H9 (cell line): Measurements from ENCODE around the gene PDS5B. TPM values are rescaled to one million over a fixed set of nuclear protein-coding genes. Genes with fewer than 3 reads are reported as not detected.

ENCODE experiments used
- DNase-seq: peaks from one replicate; pipeline ENCODE4 v3.0.0-alpha.2; 2017
- H2AFZ ChIP-seq: one replicate; pipeline ENCODE4 v1.6.1; 2013; ENCODE audit warnings: mild to moderate bottlenecking, low read length, control low read depth, moderate library complexity
- H2AK5ac ChIP-seq: 2 replicates; pipeline ENCODE4 v1.6.1; 2013; ENCODE audit warnings: low read length, control low read depth, mixed read lengths; ENCODE audit not compliant: insufficient read length
- H2BK120ac ChIP-seq: one replicate; pipeline ENCODE4 v1.6.1; 2013; ENCODE audit warnings: low read depth, mild to moderate bottlenecking, low read length, control low read depth, inconsistent platforms; ENCODE audit not compliant: poor library complexity, severe bottlenecking
- H2BK12ac ChIP-seq: 2 replicates; pipeline ENCODE4 v1.6.1; 2013; ENCODE audit warnings: low read length, control low read depth, mixed read lengths, low read depth; ENCODE audit not compliant: insufficient read length
- H2BK15ac ChIP-seq: 2 replicates; pipeline ENCODE4 v1.6.1; 2013; ENCODE audit warnings: low read depth, low read length, control low read depth
- H2BK20ac ChIP-seq: one replicate; pipeline ENCODE4 v1.6.1; 2013; ENCODE audit warnings: low read depth, mild to moderate bottlenecking, low read length, control low read depth, inconsistent platforms; ENCODE audit not compliant: poor library complexity, severe bottlenecking
- H2BK5ac ChIP-seq: 2 replicates; pipeline ENCODE4 v1.6.1; 2013; ENCODE audit warnings: low read length, control low read depth, mixed read lengths; ENCODE audit not compliant: insufficient read length
- H3K14ac ChIP-seq: 2 replicates; pipeline ENCODE4 v1.6.1; 2013; ENCODE audit warnings: low read length, control low read depth; ENCODE audit not compliant: insufficient read depth
- H3K18ac ChIP-seq: 2 replicates; pipeline ENCODE4 v1.6.1; 2013; ENCODE audit warnings: low read depth, mild to moderate bottlenecking, mixed read lengths, low read length, control low read depth; ENCODE audit not compliant: insufficient read length
- H3K23ac ChIP-seq: 2 replicates; pipeline ENCODE4 v1.6.1; 2013; ENCODE audit warnings: low read length, control low read depth, mixed read lengths, low read depth; ENCODE audit not compliant: insufficient read length
- H3K23me2 ChIP-seq: 2 replicates; pipeline ENCODE4 v1.6.1; 2013; ENCODE audit warnings: low read depth, mild to moderate bottlenecking, mixed read lengths, low read length, control low read depth; ENCODE audit not compliant: insufficient read length, poor library complexity, severe bottlenecking
- H3K27ac ChIP-seq: 2 replicates; pipeline ENCODE4 v1.5.1; 2013; ENCODE audit warnings: low read length, control low read depth, mixed read lengths, low read depth; ENCODE audit not compliant: insufficient read length
- H3K27me3 ChIP-seq: 2 replicates; pipeline ENCODE4 v1.6.1; 2013; ENCODE audit warnings: low read length, control low read depth, inconsistent platforms; ENCODE audit not compliant: insufficient read depth
- H3K4ac ChIP-seq: 2 replicates; pipeline ENCODE4 v1.6.1; 2013; ENCODE audit warnings: low read depth, mild to moderate bottlenecking, control low read depth, inconsistent platforms, low read length, moderate library complexity
- H3K4me1 ChIP-seq: 2 replicates; pipeline ENCODE4 v1.6.1; 2013; ENCODE audit warnings: low read length, control low read depth, inconsistent platforms; ENCODE audit not compliant: insufficient read depth
- H3K4me2 ChIP-seq: 2 replicates; pipeline ENCODE4 v1.6.1; 2013; ENCODE audit warnings: low read length, control low read depth, mixed read lengths; ENCODE audit not compliant: insufficient read length, insufficient read depth
- H3K56ac ChIP-seq: 2 replicates; pipeline ENCODE4 v1.6.1; 2013; ENCODE audit warnings: low read depth, mild to moderate bottlenecking, mixed read lengths, low read length, control low read depth; ENCODE audit not compliant: insufficient read length
- H3K79me1 ChIP-seq: 2 replicates; pipeline ENCODE4 v1.6.1; 2013; ENCODE audit warnings: low read depth, mild to moderate bottlenecking, moderate library complexity, low read length, control low read depth, inconsistent platforms; ENCODE audit not compliant: insufficient read depth, poor library complexity, severe bottlenecking
- H3K79me2 ChIP-seq: 2 replicates; pipeline ENCODE4 v1.6.1; 2013; ENCODE audit warnings: low read length, control low read depth, inconsistent platforms; ENCODE audit not compliant: insufficient read depth
- H3K9ac ChIP-seq: 2 replicates; pipeline ENCODE4 v1.6.1; 2013; ENCODE audit warnings: low read length, control low read depth, mixed read lengths; ENCODE audit not compliant: insufficient read length; ENCODE audit errors: extremely low read depth
- H3K9me3 ChIP-seq: one replicate; pipeline ENCODE4 v1.6.1; 2013; ENCODE audit warnings: low read depth, low read length, inconsistent platforms; ENCODE audit not compliant: control insufficient read depth
- H3T11ph ChIP-seq: one replicate; pipeline ENCODE4 v1.6.1; 2013; ENCODE audit warnings: mild to moderate bottlenecking, low read length, control low read depth, inconsistent platforms
- H4K20me1 ChIP-seq: one replicate; pipeline ENCODE4 v1.6.1; 2013; ENCODE audit not compliant: control insufficient read depth, insufficient read length, insufficient read depth
- H4K5ac ChIP-seq: 2 replicates; pipeline ENCODE4 v1.6.1; 2013; ENCODE audit warnings: low read depth, mild to moderate bottlenecking, mixed read lengths, low read length, control low read depth; ENCODE audit not compliant: insufficient read length
- H4K8ac ChIP-seq: replicated peaks from 2 replicates; pipeline ENCODE4 v1.6.1; 2013; ENCODE audit warnings: low read length, control low read depth, mixed read lengths, low read depth; ENCODE audit not compliant: insufficient read length
- H4K91ac ChIP-seq: 2 replicates; pipeline ENCODE4 v1.6.1; 2013; ENCODE audit warnings: low read depth, mild to moderate bottlenecking, moderate library complexity, mixed read lengths, low read length, control low read depth; ENCODE audit not compliant: insufficient read length
- H3K27ac Mint-ChIP-seq, 3 experiments: 2 replicates in 2 of 3; 3 replicates in 1 of 3; pipeline ENCODE4 v1.8.0; 2020 to 2021; ENCODE audit warnings: mixed read lengths in 3 of 3, mild to moderate bottlenecking in 1 of 3, moderate library complexity in 1 of 3
- H3K27me3 Mint-ChIP-seq: 2 replicates; pipeline ENCODE4 v1.8.0; 2021; ENCODE audit warnings: low read depth, mild to moderate bottlenecking, moderate library complexity, mixed read lengths
- H3K36me3 Mint-ChIP-seq, 3 experiments: 2 replicates in 2 of 3; 3 replicates in 1 of 3; pipeline ENCODE4 v1.8.0; 2020 to 2021; ENCODE audit warnings: low read depth in 3 of 3, mixed read lengths in 3 of 3; ENCODE audit not compliant: insufficient read depth in 1 of 3
- H3K4me1 Mint-ChIP-seq, 2 experiments: 2 replicates each; pipeline ENCODE4 v1.8.0; 2020; ENCODE audit warnings: mixed read lengths in 2 of 2
- H3K4me3 Mint-ChIP-seq, 2 experiments: 2 replicates in 1 of 2; 3 replicates in 1 of 2; pipeline ENCODE4 v1.8.0; 2020 to 2021; ENCODE audit warnings: mild to moderate bottlenecking in 2 of 2, mixed read lengths in 2 of 2, moderate library complexity in 1 of 2
- H3K9me3 Mint-ChIP-seq, 2 experiments: 2 replicates in 1 of 2; 3 replicates in 1 of 2; pipeline ENCODE4 v1.8.0; 2020; ENCODE audit warnings: mild to moderate bottlenecking in 2 of 2, mixed read lengths in 2 of 2, moderate library complexity in 1 of 2
- CTCF ChIP-seq: fragments of 200-600 bp; sonication (generic); conservative IDR thresholded peaks from 3 replicates; pipeline ENCODE4 v1.8.0; 2021; ENCODE audit warnings: antibody characterized with exemption, mild to moderate bottlenecking
- WGBS: extraction: QIAGEN DNeasy Blood & Tissue Kit; methylation state at CpG from one replicate; pipeline ENCODE4 v1.1.7; 2013; ENCODE audit warnings: missing lambda C conversion rate, low lambda C conversion rate, mixed read lengths; ENCODE audit not compliant: insufficient read length; ENCODE audit errors: extremely low coverage; 5-methylcytosine and 5-hydroxymethylcytosine counted together
- total RNA-seq: library from RNA; stranded (reverse); gene quantifications from 2 replicates; pipeline ENCODE4 v1.2.1, GENCODE V29; 2021

PDS5B gene
- total RNA-seq, 1 experiment from 2014 or later = 50.0 TPM

- H3K4me1 Mint-ChIP-seq = peaks cover 9 to 23% of the 10 kb centered on the region in 2 experiments
- Histone ChIP-seq H3K4me1 (no peaks in the 10 kb centered on the region; the same call in 1 of the 2 replicates), H3K4ac (no peak overlapping the region), H3K23ac (no peak overlapping the region), H3T11ph (no peak overlapping the region), H3K27ac (no peak overlapping the region), H3K4me2 (no peak overlapping the region), H3K79me1 (no peaks in the 10 kb centered on the region), H2BK5ac (no peak overlapping the region), H2BK12ac (no peak overlapping the region), H3K14ac (no peak overlapping the region), H3K18ac (no peak overlapping the region), H2BK20ac (no peak overlapping the region), H2BK15ac (no peak overlapping the region), H3K27me3 (no peaks in the 10 kb centered on the region), H4K91ac (no peak overlapping the region), H3K79me2 (no peaks in the 10 kb centered on the region), H2BK120ac (no peak overlapping the region), H3K9me3 (no peaks in the 10 kb centered on the region), H4K5ac (no peak overlapping the region), H4K20me1 (no peaks in the 10 kb centered on the region), H2AK5ac (no peak overlapping the region), H3K56ac (no peak overlapping the region), H3K23me2 (no peaks in the 10 kb centered on the region), H3K9ac (no peak overlapping the region), H4K8ac (no peak overlapping the region), H2AFZ (no peak overlapping the region)
- peaks cover 24 to 27% of the 10 kb centered on the region in 2 experiments for H3K9me3 Mint-ChIP-seq
- H3K36me3 Mint-ChIP-seq = peaks cover 31 to 39% (median 35%) of the 10 kb centered on the region in 3 experiments
- no peak overlapping the region for H3K4me3 Mint-ChIP-seq
- no peaks in the 10 kb centered on the region for H3K27me3 Mint-ChIP-seq
- H3K27ac Mint-ChIP-seq = no peak overlapping the region; a peak in 1 of 7 replicates
- TF ChIP-seq CTCF = no peak
- no CpG with 5 or more reads among the region's 3 CpGs for WGBS
- no peak for DNase-seq
Measured at GRCh38 chr13:32723987-32724386, 137.7 kb downstream of the PDS5B start.
